Activated T-cell treated with anti-CD3 and anti-CD28 coated beads, Interleukin-2, amount 50 U/mL, for 24 hours (primary cell): ENCODE data around the gene RPL6.
A peak's percentile ranks its signal among the peaks of the same experiment; 100 is the strongest.

Source experiments
- DNase-seq: peaks from one replicate; pipeline ENCODE4 v3.0.0-alpha.2; 2020
- H3K27ac Mint-ChIP-seq: 2 replicates; pipeline ENCODE4 v1.8.0; 2020; ENCODE audit warnings: mild to moderate bottlenecking, mixed read lengths
- H3K27me3 Mint-ChIP-seq: 2 replicates; pipeline ENCODE4 v1.8.0; 2020; ENCODE audit warnings: mixed read lengths
- H3K36me3 Mint-ChIP-seq: 2 replicates; pipeline ENCODE4 v1.8.0; 2020; ENCODE audit warnings: low read depth, mixed read lengths
- H3K4me1 Mint-ChIP-seq: 2 replicates; pipeline ENCODE4 v1.8.0; 2020; ENCODE audit warnings: low read depth, mixed read lengths
- H3K4me3 Mint-ChIP-seq: 2 replicates; pipeline ENCODE4 v1.8.0; 2020; ENCODE audit warnings: mild to moderate bottlenecking, moderate library complexity, mixed read lengths
- H3K9me3 Mint-ChIP-seq: 2 replicates; pipeline ENCODE4 v1.8.0; 2020; ENCODE audit warnings: mixed read lengths

The RPL6 gene

GRCh38 chr12:112374166-112374740, 35.2 kb downstream of the RPL6 start:
- no peaks in the 10 kb centered on the region for H3K27me3 Mint-ChIP-seq
- no peaks in the 10 kb centered on the region for H3K9me3 Mint-ChIP-seq
- no peak overlapping the region for H3K27ac Mint-ChIP-seq
- DNase-seq, result no peak
- no peaks in the 10 kb centered on the region for H3K36me3 Mint-ChIP-seq
- no peak overlapping the region for H3K4me3 Mint-ChIP-seq
- peaks cover 20% of the 10 kb centered on the region for H3K4me1 Mint-ChIP-seq

- Mint-ChIP-seq H3K27ac (no peak overlapping the region), H3K4me1 (peaks cover 19% of the 10 kb centered on the region), H3K4me3 (no peak overlapping the region), H3K27me3 (no peaks in the 10 kb centered on the region), H3K9me3 (no peaks in the 10 kb centered on the region), H3K36me3 (no peaks in the 10 kb centered on the region)
- DNase-seq, result no peak
Measured at GRCh38 chr12:112370868-112371510, 38.4 kb downstream of the RPL6 start.

- Mint-ChIP-seq H3K4me1 (peaks cover 22% of the 10 kb centered on the region), H3K27ac (peak overlapping the region; percentile 1), H3K36me3 (no peaks in the 10 kb centered on the region), H3K27me3 (no peaks in the 10 kb centered on the region), H3K9me3 (no peaks in the 10 kb centered on the region), H3K4me3 (no peak overlapping the region)
- DNase-seq, result no peak
Measured at GRCh38 chr12:112370199-112370598, 39.2 kb downstream of the RPL6 start.

- no peaks in the 10 kb centered on the region for H3K36me3 Mint-ChIP-seq
- H3K27ac Mint-ChIP-seq, result no peak overlapping the region
- H3K9me3 Mint-ChIP-seq, result no peaks in the 10 kb centered on the region
- DNase-seq, result no peak
- H3K27me3 Mint-ChIP-seq, result no peaks in the 10 kb centered on the region
- H3K4me1 Mint-ChIP-seq, result peaks cover 19% of the 10 kb centered on the region
- no peak overlapping the region for H3K4me3 Mint-ChIP-seq
Measured at GRCh38 chr12:112368856-112369255, 40.5 kb downstream of the RPL6 start.

- Mint-ChIP-seq H3K27ac (no peak overlapping the region), H3K4me3 (no peak overlapping the region), H3K9me3 (no peaks in the 10 kb centered on the region), H3K27me3 (no peaks in the 10 kb centered on the region), H3K4me1 (peaks cover 18% of the 10 kb centered on the region), H3K36me3 (no peaks in the 10 kb centered on the region)
- no peak for DNase-seq
Measured at GRCh38 chr12:112367965-112368364, 41.4 kb downstream of the RPL6 start.

GRCh38 chr12:112362310-112362709, 47.1 kb downstream of the RPL6 start:
- Mint-ChIP-seq H3K27me3 (no peaks in the 10 kb centered on the region), H3K36me3 (no peaks in the 10 kb centered on the region), H3K9me3 (no peaks in the 10 kb centered on the region), H3K4me1 (peaks cover 7% of the 10 kb centered on the region), H3K27ac (no peak overlapping the region), H3K4me3 (no peak overlapping the region)
- no peak for DNase-seq

GRCh38 chr12:112361271-112361670, 48.1 kb downstream of the RPL6 start:
- Mint-ChIP-seq H3K27me3 (no peaks in the 10 kb centered on the region), H3K9me3 (no peaks in the 10 kb centered on the region), H3K27ac (no peak overlapping the region), H3K36me3 (no peaks in the 10 kb centered on the region), H3K4me3 (no peak overlapping the region), H3K4me1 (peaks cover 7% of the 10 kb centered on the region)
- DNase-seq, result no peak

GRCh38 chr12:112359290-112359689, 50.1 kb downstream of the RPL6 start:
- H3K4me3 Mint-ChIP-seq, result no peak overlapping the region
- no peaks in the 10 kb centered on the region for H3K36me3 Mint-ChIP-seq
- no peak overlapping the region for H3K27ac Mint-ChIP-seq
- no peak for DNase-seq
- peaks cover 9% of the 10 kb centered on the region for H3K4me1 Mint-ChIP-seq
- no peaks in the 10 kb centered on the region for H3K9me3 Mint-ChIP-seq
- H3K27me3 Mint-ChIP-seq, result no peaks in the 10 kb centered on the region

GRCh38 chr12:112357214-112357613, 52.2 kb downstream of the RPL6 start:
- H3K36me3 Mint-ChIP-seq, result no peaks in the 10 kb centered on the region
- DNase-seq, result no peak
- no peaks in the 10 kb centered on the region for H3K27me3 Mint-ChIP-seq
- H3K9me3 Mint-ChIP-seq, result no peaks in the 10 kb centered on the region
- H3K4me1 Mint-ChIP-seq, result peaks cover 23% of the 10 kb centered on the region
- H3K27ac Mint-ChIP-seq, result no peak overlapping the region
- no peak overlapping the region for H3K4me3 Mint-ChIP-seq
